WI38 (cell line): ENCODE data around the gene MSI2.

Experiments
- H3K4me3 ChIP-seq: 2 replicates; pipeline ENCODE4 v1.5.1; 2011; ENCODE audit warnings: low read depth, mild to moderate bottlenecking, control low read depth, low read length
- TF ChIP-seq, protein P1 (sequence below): IDR thresholded peaks from 2 replicates; pipeline ENCODE4 v1.5.1; 2012; ENCODE audit warnings: low read depth, mild to moderate bottlenecking, control low read depth, low read length

MSI2 gene

DNA sequence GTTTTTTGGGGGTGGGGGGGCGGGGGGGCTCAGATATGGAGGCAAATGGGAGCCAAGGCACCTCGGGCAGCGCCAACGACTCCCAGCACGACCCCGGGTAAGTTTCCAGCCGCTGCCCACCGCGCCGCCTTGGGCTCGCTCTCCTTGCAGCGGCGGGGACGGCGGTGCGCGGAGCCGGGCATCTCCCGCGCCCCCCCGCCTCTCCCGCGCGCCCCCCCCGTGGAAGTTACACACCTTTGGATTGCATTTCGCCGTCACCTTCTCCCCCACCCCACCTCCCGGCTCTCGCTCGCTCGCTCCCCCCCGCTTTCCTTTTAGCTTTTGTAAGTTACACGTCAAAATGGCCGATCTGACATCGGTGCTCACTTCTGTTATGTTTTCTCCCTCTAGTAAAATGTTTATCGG, 387 bp downstream of the MSI2 start:
- TF ChIP-seq, protein P1, sequence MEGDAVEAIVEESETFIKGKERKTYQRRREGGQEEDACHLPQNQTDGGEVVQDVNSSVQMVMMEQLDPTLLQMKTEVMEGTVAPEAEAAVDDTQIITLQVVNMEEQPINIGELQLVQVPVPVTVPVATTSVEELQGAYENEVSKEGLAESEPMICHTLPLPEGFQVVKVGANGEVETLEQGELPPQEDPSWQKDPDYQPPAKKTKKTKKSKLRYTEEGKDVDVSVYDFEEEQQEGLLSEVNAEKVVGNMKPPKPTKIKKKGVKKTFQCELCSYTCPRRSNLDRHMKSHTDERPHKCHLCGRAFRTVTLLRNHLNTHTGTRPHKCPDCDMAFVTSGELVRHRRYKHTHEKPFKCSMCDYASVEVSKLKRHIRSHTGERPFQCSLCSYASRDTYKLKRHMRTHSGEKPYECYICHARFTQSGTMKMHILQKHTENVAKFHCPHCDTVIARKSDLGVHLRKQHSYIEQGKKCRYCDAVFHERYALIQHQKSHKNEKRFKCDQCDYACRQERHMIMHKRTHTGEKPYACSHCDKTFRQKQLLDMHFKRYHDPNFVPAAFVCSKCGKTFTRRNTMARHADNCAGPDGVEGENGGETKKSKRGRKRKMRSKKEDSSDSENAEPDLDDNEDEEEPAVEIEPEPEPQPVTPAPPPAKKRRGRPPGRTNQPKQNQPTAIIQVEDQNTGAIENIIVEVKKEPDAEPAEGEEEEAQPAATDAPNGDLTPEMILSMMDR, result no peak
- peak overlapping the region; percentile 75 for H3K4me3 ChIP-seq

DNA sequence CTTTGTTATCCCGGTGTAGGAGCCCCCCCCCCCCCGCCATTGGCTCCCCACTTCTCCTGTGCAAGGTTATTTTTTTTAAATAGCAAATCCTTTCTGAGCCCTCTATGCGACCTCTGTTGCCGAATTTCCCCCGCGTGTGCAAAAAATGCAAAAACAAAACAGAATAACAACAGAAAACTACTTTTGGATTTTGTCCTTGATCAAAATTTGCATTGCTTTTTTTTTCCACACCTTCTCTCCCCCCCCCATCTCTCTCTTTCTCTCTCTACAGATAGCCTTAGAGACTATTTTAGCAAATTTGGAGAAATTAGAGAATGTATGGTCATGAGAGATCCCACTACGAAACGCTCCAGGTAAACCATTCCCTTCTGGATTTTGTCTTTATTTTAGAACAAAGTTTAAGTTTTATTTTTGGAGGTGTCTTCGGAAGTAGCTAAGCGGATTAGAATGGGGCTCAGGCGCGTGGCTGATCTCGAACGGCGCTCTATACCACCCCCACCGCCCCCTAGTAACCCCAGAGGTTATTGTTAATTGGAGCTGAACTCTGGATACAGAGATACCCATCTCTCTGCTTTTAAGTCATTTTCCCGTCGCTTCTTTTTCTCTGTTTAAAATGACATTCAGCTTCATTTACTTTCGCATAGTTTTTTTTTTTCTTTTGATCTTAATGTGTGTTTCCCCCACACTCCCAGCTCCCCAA, 1.0 kb downstream of the MSI2 start:
- peak overlapping the region; percentile 75 for H3K4me3 ChIP-seq

GRCh38 chr17:57257895-57258851, 1.9 kb downstream of the MSI2 start:
- peak overlapping the region; percentile 75 for H3K4me3 ChIP-seq
- TF ChIP-seq, protein P1, result no peak

More for the DNA sequence above, 1.0 kb downstream of the MSI2 start:
- TF ChIP-seq, protein P1, result no peak

- no peak overlapping the region for H3K4me3 ChIP-seq
- TF ChIP-seq, protein P1, result no peak
Measured at GRCh38 chr17:57259306-57259705, 3.0 kb downstream of the MSI2 start.

DNA sequence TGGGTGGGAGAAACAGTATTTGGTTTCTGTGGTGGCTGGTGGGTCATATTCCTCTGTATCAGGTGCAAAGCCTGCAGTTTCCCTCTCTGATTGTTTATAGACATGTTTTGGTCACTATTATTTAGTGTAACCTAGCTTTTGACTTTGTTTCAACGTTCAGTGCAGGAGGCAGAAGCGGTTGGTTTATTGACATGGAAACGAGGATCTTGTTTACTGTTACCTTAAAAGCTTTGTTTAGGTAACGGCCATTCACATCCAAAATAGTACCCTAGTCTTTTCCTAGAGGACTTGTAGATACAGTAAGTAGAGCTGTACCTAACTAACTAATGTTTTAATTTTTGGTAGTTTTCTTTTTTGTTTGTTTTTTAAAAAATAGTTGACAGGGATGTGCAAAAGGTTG, 3.5 kb downstream of the MSI2 start:
- H3K4me3 ChIP-seq, result no peak overlapping the region
- TF ChIP-seq, protein P1, result no peak

DNA sequence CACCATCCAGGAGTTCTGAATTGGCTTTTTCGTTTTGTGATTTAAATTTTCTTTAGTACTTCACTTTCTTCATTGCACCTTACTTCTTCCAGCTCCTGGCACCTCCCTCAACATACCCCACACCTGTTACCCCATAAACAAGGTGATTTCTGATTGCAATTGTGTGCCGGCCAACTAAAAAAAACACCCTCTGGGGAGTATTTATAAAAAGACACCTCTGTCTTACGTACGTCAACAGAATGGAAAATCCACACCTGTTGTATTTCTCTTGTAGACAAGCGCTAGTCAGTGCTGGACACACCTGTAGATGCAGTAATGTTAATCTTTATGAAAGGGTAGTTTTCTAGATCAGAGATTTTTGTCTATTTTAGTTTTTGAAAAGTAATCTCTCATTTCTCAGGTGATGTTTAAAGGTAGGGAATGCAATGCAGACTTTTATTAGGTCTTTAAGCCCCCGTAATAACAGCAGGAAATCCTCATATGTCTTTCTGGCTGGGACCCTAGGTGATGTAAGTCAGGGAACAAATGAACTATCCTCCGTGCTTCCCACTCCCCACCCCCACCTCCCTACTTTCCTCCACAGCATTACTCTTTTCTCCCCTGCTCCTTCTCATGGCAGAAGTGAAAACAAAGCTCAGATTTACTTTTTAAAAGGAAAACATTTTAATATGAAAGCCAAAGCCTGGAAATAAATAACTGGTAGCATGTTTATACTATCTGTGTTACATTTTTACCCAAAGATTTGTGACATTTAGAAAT, 4.2 kb downstream of the MSI2 start:
- H3K4me3 ChIP-seq, result no peak overlapping the region
- TF ChIP-seq, protein P1, result no peak

GRCh38 chr17:57261084-57261461, 4.8 kb downstream of the MSI2 start:
- TF ChIP-seq, protein P1, result no peak
- no peak overlapping the region for H3K4me3 ChIP-seq
